Activated B cell treated with CpG ODN at 0.5 μM for 24 hours (primary cell): ENCODE measurements around the gene SETD1A. TPM values are rescaled to one million over a fixed set of nuclear protein-coding genes. Genes with fewer than 3 reads are reported as not detected.
A peak's percentile ranks its signal among the peaks of the same experiment; 100 is the strongest.

Source experiments
- ATAC-seq: fragments of 200-7000 bp; cut with Tn5 transposase; one replicate; pipeline ENCODE4 v1.10.0; 2021; ENCODE audit warnings: low read depth, mild to moderate bottlenecking, moderate library complexity
- CTCF ChIA-PET: fragments of 350-600 bp; sonication (Branson Sonifier 250); formaldehyde crosslinking; loops from one replicate; lab custom pipeline; 2021; ENCODE audit warnings: antibody characterized with exemption; lab: Charles Lee
- POLR2A ChIA-PET: fragments of 350-600 bp; sonication (Branson Sonifier 250); formaldehyde crosslinking; loops from one replicate; lab custom pipeline; 2021; ENCODE audit warnings: antibody characterized with exemption; lab: Charles Lee
- DNase-seq: peaks from one replicate; pipeline ENCODE4 v3.0.0; 2022
- H3K27ac Mint-ChIP-seq: one replicate; pipeline ENCODE4 v1.8.0; 2020; ENCODE audit warnings: mixed read lengths
- H3K27me3 Mint-ChIP-seq: one replicate; pipeline ENCODE4 v1.8.0; 2021; ENCODE audit warnings: mixed read lengths
- H3K36me3 Mint-ChIP-seq: one replicate; pipeline ENCODE4 v1.8.0; 2021; ENCODE audit warnings: low read depth, mixed read lengths
- H3K4me1 Mint-ChIP-seq: one replicate; pipeline ENCODE4 v1.8.0; 2021; ENCODE audit warnings: mixed read lengths
- H3K4me3 Mint-ChIP-seq: one replicate; pipeline ENCODE4 v1.8.0; 2020; ENCODE audit warnings: mild to moderate bottlenecking, mixed read lengths
- H3K9me3 Mint-ChIP-seq: one replicate; pipeline ENCODE4 v1.8.0; 2020; ENCODE audit warnings: mixed read lengths
- intact Hi-C: fragments of 100-400 bp; cut with micrococcal nuclease; formaldehyde crosslinking; loops from one replicate; pipeline ENCODE4 v1.15.1; 2024
- total RNA-seq: library from RNA; stranded (reverse); gene quantifications from 2 replicates; pipeline ENCODE4 v1.2.3, GENCODE V29; 2022
- TF ChIP-seq, protein P1 (sequence below): fragments of 200-600 bp; IDR thresholded peaks from one replicate; pipeline ENCODE4 v1.8.0; 2022; ENCODE audit warnings: antibody characterized with exemption, mild to moderate bottlenecking

The SETD1A gene
- total RNA-seq, 1 donor from 2014 or later, result 32.8 TPM

DNA sequence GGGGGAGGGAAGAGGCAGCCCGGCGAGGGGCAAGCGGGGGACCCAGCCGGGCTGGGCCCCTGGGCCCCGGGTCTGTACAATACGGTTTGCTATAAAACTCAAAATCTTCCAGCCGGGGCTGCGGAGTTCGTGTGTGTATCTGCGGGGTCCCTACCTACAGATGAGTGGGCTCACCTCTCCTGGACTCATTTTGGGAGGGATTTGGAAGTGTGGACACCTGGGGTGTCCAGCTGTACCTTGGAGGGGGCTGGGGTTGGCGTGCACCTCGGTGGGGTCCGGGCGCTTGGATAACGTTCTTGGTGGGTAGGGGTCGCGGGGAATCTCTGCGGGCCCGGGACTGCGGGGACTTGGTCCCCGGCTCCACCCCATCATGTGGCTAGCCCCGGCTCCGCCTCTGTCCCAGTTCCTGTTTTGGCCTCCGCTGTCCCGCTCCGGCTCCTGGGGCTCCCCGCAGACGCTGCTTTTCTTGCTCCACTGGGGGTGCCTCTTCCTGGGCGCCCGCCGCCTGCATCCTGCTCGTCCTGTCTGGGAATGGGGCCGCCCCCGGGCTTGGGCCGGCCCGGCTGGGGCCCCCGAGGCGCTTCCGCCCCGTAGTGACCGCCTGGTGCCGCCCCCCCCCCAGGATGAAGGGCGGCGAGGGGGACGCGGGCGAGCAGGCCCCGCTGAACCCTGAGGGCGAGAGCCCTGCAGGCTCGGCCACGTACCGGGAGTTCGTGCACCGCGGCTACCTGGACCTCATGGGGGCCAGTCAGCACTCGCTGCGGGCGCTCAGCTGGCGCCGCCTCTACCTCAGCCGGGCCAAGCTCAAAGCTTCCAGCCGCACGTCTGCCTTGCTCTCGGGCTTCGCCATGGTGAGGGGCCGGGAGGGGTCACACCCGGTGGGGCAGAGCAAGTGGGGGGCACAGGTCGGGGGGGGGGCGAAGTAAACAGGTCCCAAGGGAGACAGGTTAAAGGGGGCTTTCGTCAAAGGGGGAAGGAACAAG lies 8.6 kb upstream of the SETD1A start, which contains the start of gene ORAI3:
TSS of gene ORAI3 (plus strand) at position 402 of the 983 bp plus-strand sequence. CDS start at position 624, 222 bp downstream.
- TF ChIP-seq, protein P1, sequence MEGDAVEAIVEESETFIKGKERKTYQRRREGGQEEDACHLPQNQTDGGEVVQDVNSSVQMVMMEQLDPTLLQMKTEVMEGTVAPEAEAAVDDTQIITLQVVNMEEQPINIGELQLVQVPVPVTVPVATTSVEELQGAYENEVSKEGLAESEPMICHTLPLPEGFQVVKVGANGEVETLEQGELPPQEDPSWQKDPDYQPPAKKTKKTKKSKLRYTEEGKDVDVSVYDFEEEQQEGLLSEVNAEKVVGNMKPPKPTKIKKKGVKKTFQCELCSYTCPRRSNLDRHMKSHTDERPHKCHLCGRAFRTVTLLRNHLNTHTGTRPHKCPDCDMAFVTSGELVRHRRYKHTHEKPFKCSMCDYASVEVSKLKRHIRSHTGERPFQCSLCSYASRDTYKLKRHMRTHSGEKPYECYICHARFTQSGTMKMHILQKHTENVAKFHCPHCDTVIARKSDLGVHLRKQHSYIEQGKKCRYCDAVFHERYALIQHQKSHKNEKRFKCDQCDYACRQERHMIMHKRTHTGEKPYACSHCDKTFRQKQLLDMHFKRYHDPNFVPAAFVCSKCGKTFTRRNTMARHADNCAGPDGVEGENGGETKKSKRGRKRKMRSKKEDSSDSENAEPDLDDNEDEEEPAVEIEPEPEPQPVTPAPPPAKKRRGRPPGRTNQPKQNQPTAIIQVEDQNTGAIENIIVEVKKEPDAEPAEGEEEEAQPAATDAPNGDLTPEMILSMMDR, result no peak
- ATAC-seq, result peak; percentile 82
- H3K36me3 Mint-ChIP-seq, result peaks cover 17% of the 10 kb centered on the region
- intact Hi-C loops, result loop anchor here (1.0 to 2.0 kb wide), 3 partner anchors 8 to 194 kb away; partner anchors contain the start of genes FBXL19 and SETD1A
- ChIA-PET POLR2A (interaction anchor here (0.5 to 1.7 kb wide), 12 partner anchors 19 to 925 kb away, joined by 3 to 16 read pairs (median 4); partner anchors contain the start of genes FUS, STX4, ZNF267 and ZNF646), CTCF (interaction anchor here (0.6 to 1.0 kb wide), 3 partner anchors 8 to 921 kb away, joined by 3 to 4 read pairs (median 3); no protein-coding TSS in a partner anchor)
- peak; percentile 73 for DNase-seq
- H3K9me3 Mint-ChIP-seq, result no peaks in the 10 kb centered on the region
- H3K27me3 Mint-ChIP-seq, result no peaks in the 10 kb centered on the region
- H3K27ac Mint-ChIP-seq, result peak within 1 kb of the TSS; percentile 86
- H3K4me1 Mint-ChIP-seq, result peaks cover 27% of the 10 kb centered on the region
- peak within 1 kb of the TSS; percentile 92 for H3K4me3 Mint-ChIP-seq

DNA sequence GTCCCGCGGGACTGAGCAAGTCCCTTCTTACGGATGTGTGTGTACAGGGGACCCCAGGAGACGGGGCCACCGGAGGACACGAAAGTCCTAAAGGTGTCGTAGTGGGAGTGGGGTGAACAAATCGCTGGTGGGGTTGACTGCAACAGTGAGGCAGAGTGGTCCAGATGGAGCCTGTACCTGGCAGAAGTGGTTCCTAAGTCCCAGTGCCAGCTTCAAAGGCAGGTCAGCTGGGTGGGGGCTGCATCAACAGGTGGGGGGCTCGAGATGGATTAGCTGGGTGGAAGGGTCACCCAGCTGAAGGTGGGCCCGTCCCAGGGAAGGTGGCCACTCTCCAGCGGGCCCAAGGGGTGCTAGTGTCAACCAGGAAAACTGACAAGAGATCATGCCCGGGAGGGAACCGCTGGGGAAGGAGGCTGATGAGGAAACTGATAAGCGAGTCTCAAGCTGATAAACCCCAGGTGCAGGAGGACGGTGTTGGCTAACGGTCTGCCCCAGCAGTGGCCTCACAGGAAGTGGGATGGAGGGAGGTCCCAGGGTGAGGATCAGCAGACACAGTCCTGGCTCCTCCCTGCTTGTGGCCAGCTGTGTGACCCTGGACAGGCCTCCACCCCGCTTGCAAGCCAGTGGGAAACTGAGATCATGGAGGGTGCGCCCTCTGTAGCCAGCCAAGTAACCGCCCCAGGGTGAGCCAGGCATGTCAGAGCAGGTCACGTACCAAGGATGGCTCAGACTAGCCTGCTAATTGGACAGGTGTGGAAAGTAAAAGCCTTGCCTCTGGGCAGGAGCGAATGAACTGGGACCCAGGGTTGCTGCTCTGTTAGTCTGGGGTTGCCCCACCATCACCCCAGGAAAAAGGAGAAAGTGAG lies 7.7 kb upstream of the SETD1A start:
- CTCF ChIA-PET, result interaction anchor here (0.5 to 1.5 kb wide), 5 partner anchors 8 to 86 kb away, joined by 3 to 4 read pairs (median 4); no protein-coding TSS in a partner anchor
- no peaks in the 10 kb centered on the region for H3K27me3 Mint-ChIP-seq

DNA sequence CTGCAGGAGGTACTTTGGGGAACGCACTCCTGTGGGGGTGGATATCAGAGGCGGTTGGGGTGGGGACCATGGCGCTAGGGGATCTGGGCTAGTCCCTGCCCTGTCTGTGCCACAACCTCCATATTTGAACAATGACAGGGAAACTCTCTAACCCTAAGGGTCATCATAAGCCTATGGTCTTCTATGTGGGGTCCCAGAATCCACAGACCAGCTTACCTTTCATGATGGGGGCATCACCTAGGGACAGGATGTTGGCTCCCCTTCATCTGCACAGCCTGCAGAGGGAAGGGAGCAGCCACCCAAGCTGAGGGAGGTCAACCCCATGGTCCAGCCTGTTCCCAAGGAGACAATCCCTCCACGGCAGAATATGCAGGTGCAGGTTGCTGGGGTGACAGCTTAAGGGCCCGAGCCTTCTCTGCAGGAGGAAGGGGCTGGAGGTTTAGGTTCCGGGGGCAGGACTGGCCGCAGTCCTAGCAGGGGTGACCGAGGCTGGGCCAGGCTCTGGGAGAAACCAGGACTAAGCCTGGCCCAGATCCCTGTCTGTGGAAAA lies 7.0 kb upstream of the SETD1A start:
- POLR2A ChIA-PET, result interaction anchor here (0.8 to 1.7 kb wide), 5 partner anchors 76 to 923 kb away, joined by 3 to 10 read pairs (median 4); partner anchors contain the start of genes FUS, STX4, ZNF267 and ZNF646
- TF ChIP-seq, protein P1, result no peak
- peak overlapping the region; percentile 86 for H3K27ac Mint-ChIP-seq
- H3K9me3 Mint-ChIP-seq, result no peaks in the 10 kb centered on the region
- H3K27me3 Mint-ChIP-seq, result no peaks in the 10 kb centered on the region
- H3K4me3 Mint-ChIP-seq, result peak overlapping the region; percentile 92
- ATAC-seq, result no peak
- H3K36me3 Mint-ChIP-seq, result peaks cover 14% of the 10 kb centered on the region
- no peak for DNase-seq
- peaks cover 27% of the 10 kb centered on the region for H3K4me1 Mint-ChIP-seq
- CTCF ChIA-PET, result interaction anchor here (0.5 to 1.5 kb wide), 4 partner anchors 8 to 85 kb away, joined by 3 to 4 read pairs (median 4); no protein-coding TSS in a partner anchor
- intact Hi-C loops, result loop anchor here (1.0 to 10.0 kb wide), 2 partner anchors 8 to 924 kb away; partner anchors contain the start of gene ZNF267

More for the DNA sequence above, 7.7 kb upstream of the SETD1A start:
- peak; percentile 37 for DNase-seq
- Mint-ChIP-seq H3K36me3 (peaks cover 14% of the 10 kb centered on the region), H3K4me3 (peak overlapping the region; percentile 92), H3K4me1 (peaks cover 27% of the 10 kb centered on the region), H3K27ac (peak overlapping the region; percentile 86), H3K9me3 (no peaks in the 10 kb centered on the region)
- TF ChIP-seq, protein P1, result no peak
- POLR2A ChIA-PET, result interaction anchor here (0.5 to 1.7 kb wide), 11 partner anchors 18 to 924 kb away, joined by 3 to 16 read pairs (median 5); partner anchors contain the start of genes FUS, STX4, ZNF267 and ZNF646
- ATAC-seq, result peak; percentile 41
- intact Hi-C loops, result loop anchor here (1.0 to 10.0 kb wide), 5 partner anchors 7 to 925 kb away; partner anchors contain the start of genes FBXL19, SETD1A and ZNF267

DNA sequence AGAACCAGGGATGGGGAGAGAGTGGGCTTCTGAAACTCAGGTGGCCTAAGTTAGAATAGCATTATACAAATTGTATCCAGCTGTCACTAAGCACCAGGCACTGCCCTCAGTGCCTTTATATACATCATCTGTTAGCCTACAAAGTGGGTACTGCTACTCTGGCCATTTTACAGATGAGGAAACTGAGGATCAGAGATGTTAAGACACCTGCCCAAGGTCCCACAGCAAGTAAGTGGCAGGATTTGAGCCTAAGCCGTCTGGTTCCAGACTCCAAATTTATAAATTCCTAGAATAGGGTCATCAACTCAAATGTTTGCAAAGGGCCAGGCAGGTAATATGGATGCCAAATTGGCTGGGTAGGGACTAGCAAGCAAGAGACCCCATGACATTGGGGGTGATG lies 6.4 kb upstream of the SETD1A start:
- no peak for ATAC-seq
- H3K4me1 Mint-ChIP-seq, result peaks cover 27% of the 10 kb centered on the region
- POLR2A ChIA-PET, result interaction anchor here (0.8 kb wide), 1 partner anchor 76 kb away, joined by 3 read pairs; no protein-coding TSS in a partner anchor
- no peaks in the 10 kb centered on the region for H3K9me3 Mint-ChIP-seq
- peaks cover 13% of the 10 kb centered on the region for H3K36me3 Mint-ChIP-seq
- CTCF ChIA-PET, result interaction anchor here (1.5 kb wide), 1 partner anchor 9 kb away, joined by 4 read pairs; no protein-coding TSS in a partner anchor
- H3K27me3 Mint-ChIP-seq, result no peaks in the 10 kb centered on the region
- DNase-seq, result no peak
- intact Hi-C loops, result loop anchor here (10.0 kb wide), 1 partner anchor 924 kb away; the partner anchor contains the start of gene ZNF267
- TF ChIP-seq, protein P1, result no peak
- no peak overlapping the region for H3K27ac Mint-ChIP-seq
- no peak overlapping the region for H3K4me3 Mint-ChIP-seq
